SHP77 (cell line): ENCODE measurements around the gene NATD1.
A peak's percentile ranks its signal among the peaks of the same experiment; 100 is the strongest.

Source experiments
- DNase-seq, 2 experiments: peaks; one replicate each; lab custom pipeline; 2025; lab: John Stamatoyannopoulos, UW

The NATD1 gene

DNA sequence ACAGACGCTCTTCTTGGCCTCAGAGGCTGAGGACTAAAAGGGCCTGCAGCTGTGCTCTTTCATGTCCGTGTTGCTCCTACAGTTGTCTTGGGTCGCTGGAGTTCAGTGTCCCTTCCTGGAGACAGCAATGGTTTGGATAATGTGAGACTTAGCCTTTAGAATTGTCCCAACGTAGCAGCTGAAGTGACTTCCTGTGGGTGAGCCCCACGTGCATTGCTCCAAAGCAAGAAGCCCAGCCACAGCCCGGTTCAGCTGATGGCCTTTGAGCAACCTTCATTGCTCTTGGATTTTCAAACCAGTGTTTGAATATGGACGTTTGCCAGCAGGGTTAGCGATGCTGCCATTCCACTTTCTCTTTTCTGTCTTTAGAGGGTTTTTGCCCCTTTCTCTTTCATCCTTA, 59.0 kb downstream of the NATD1 start:
- no peak for DNase-seq

DNA sequence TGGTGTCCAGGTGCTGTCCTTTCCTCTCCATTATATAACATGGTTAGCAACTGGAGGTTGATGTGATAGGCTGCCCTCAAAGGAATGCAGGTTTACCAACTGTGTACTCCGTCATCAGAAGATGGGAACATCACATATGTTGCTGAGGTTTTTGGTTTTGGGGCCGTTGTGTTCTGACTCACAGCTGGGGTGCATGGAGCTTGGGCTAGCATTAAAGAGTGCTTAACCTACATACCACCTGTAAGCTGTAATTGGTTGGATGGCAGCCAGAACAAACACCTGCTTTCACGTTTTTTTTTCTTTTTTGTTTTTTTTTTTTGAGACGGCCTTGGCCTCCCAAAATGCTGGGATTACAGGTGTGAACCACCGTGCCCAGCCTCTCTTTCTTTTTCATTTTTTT, 60.2 kb downstream of the NATD1 start:
- peak in 1 of 2 experiments; percentile 27 for DNase-seq

DNA sequence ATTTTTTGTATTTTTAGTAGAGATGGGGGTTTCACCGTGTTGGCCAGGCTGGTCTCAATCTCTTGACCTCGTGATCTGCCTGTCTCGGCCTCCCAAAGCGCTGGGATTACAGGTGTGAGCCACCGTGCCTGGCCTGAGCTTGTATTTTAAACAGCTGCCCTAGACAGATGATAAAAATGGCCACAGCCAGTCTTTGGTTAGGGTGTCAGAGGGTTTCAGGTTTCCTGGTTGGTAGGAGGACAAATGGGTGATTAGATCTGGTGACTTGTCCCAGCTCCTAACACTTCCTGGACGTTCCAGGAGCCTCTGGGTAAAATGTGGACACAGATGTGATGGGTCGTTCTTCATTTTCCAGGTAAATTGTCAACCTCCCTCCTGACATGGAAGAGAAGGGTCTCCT, 60.8 kb downstream of the NATD1 start:
- DNase-seq: peak in 1 of 2 experiments; percentile 30

DNA sequence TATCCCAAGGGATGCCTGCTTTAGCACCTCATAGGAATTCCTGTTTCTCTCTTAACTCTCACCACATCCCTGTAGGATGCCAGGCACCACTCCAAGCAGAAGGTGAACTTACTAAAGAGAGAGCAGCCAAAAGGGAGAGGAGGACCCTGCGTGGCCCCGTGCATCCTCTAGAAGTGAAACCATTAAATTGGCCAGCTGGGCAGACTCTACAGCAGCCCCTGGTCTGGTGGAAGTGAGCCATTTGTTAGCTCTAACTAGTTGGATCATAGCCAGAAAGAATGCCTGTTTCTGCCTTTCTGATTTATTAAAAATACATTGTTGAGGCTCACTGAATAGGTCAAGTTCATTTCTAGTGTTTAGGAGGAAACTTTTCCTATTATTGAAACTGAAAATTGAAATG, 61.5 kb downstream of the NATD1 start:
- no peak for DNase-seq

DNA sequence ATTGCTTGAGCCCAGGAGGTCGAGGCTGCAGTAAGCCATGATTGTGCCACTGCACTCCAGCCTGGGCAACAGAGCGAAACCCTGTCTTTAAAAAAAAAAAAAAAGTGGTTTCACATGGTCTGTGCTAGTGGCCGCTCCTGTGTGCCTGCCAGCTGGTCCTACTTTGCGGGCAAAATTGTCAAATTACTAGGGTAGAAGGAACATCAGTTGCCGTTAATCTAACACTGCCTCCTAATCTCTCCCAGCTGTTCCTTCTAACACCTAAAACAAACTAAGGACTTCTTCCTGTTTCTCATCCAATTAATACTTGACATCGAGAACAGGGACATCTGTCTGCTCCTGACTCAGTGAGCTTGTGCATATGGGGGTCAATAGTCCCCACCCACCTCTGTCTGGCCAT, 63.1 kb downstream of the NATD1 start:
- DNase-seq: no peak

DNA sequence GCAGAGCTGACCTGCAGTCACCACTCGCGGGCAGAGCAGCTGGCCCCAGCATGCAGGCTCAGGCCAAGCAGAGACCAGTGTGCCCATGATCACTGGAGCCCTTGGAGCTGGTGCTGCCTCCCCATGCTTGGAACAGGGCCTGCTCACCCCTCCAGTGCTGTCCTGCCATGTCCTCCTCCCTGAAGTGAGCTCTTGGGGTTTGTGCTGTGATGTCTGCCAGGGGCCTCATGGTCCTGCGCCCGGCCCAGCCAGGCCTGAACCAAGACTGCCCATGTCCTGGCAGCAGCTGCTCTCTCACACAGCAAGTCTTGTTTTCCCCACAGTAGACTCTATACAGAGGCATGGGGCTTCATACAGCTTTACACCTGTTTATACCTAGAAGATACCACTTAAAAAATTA, 63.8 kb downstream of the NATD1 start:
- DNase-seq: no peak
